Thyroid gland (tissue), 4 donors: Measurements from ENCODE around the gene FYN.

Source experiments
- POLR2A ChIP-seq, 2 donors: fragments of 450-650 bp; IDR thresholded peaks; one replicate each; pipeline ENCODE4 v1.6.1; 2017; ENCODE audit warnings: antibody characterized with exemption in 2 of 2, mild to moderate bottlenecking in 2 of 2, moderate library complexity in 1 of 2
- TF ChIP-seq, protein P1 (sequence below), 6 experiments: fragments of 200-600 bp in 3 of 6; fragments of 450-650 bp in 3 of 6; sonication (generic) in 3 of 6; IDR thresholded peaks; one replicate each; pipeline ENCODE4 v1.5.1; 2016 to 2019; ENCODE audit warnings: antibody characterized with exemption in 6 of 6, mild to moderate bottlenecking in 2 of 6, inconsistent platforms in 1 of 6, moderate library complexity in 1 of 6

DNA sequence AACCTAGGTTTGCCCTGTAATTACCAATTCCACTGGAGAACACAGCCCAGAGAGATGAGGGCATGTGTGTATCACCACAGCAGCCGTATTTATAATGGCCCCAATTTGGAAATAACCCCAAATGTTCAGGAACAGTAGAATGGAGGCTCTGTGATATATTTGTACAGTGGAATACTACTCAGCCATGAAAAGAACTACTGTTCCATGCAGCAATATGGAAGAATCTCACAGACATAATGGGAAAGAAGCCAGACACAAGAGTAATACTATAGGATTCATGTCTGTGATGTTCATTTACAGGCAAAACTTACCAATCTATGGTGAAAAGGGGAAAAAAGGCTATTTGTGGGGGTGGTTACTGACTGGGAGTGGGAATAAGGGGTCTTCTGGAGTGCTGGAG is 183.8 kb downstream of the FYN start:
- no peak for TF ChIP-seq POLR2A (IDR thresholded peaks at IDR 0.05)
- TF ChIP-seq, protein P1, sequence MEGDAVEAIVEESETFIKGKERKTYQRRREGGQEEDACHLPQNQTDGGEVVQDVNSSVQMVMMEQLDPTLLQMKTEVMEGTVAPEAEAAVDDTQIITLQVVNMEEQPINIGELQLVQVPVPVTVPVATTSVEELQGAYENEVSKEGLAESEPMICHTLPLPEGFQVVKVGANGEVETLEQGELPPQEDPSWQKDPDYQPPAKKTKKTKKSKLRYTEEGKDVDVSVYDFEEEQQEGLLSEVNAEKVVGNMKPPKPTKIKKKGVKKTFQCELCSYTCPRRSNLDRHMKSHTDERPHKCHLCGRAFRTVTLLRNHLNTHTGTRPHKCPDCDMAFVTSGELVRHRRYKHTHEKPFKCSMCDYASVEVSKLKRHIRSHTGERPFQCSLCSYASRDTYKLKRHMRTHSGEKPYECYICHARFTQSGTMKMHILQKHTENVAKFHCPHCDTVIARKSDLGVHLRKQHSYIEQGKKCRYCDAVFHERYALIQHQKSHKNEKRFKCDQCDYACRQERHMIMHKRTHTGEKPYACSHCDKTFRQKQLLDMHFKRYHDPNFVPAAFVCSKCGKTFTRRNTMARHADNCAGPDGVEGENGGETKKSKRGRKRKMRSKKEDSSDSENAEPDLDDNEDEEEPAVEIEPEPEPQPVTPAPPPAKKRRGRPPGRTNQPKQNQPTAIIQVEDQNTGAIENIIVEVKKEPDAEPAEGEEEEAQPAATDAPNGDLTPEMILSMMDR (IDR thresholded peaks at IDR 0.05): no peak
